Measurements from ENCODE around the gene APOD.

Gene APOD

DNA sequence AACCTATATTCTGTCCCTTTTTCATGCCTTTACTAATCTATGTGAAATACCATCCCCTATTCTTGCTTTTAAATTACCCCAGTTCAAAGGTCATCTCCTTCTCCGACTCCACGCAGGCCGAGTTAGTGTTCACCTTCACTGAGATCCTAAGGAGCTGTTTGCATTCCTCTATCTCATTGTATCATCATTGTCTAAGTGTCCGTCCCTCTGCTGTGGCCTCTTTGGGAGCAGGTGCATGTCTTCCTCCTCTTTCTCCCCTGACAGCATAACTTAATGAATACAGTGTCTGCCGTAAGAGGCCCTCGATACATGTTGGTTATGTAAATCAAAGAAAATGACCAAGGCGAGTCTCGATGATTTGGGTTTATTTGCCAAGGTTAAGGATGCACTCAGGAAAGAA lies 35.7 kb downstream of the APOD start:
- no peak for DNase-seq
- Histone ChIP-seq H3K4me3 (ENCODE audit: low read depth, low read length) (no peak overlapping the region), H3K36me3 (no peaks in the 10 kb centered on the region), H3K27me3 (ENCODE audit: insufficient read depth, low read depth, severe bottlenecking) (no peaks in the 10 kb centered on the region), H3K27ac (no peak overlapping the region), H3K9me3 (ENCODE audit: severe bottlenecking) (no peaks in the 10 kb centered on the region)
- TF ChIP-seq, protein P1, sequence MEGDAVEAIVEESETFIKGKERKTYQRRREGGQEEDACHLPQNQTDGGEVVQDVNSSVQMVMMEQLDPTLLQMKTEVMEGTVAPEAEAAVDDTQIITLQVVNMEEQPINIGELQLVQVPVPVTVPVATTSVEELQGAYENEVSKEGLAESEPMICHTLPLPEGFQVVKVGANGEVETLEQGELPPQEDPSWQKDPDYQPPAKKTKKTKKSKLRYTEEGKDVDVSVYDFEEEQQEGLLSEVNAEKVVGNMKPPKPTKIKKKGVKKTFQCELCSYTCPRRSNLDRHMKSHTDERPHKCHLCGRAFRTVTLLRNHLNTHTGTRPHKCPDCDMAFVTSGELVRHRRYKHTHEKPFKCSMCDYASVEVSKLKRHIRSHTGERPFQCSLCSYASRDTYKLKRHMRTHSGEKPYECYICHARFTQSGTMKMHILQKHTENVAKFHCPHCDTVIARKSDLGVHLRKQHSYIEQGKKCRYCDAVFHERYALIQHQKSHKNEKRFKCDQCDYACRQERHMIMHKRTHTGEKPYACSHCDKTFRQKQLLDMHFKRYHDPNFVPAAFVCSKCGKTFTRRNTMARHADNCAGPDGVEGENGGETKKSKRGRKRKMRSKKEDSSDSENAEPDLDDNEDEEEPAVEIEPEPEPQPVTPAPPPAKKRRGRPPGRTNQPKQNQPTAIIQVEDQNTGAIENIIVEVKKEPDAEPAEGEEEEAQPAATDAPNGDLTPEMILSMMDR (IDR thresholded peaks at IDR 0.05; ENCODE audit: low read depth, low read length), result no peak

DNA sequence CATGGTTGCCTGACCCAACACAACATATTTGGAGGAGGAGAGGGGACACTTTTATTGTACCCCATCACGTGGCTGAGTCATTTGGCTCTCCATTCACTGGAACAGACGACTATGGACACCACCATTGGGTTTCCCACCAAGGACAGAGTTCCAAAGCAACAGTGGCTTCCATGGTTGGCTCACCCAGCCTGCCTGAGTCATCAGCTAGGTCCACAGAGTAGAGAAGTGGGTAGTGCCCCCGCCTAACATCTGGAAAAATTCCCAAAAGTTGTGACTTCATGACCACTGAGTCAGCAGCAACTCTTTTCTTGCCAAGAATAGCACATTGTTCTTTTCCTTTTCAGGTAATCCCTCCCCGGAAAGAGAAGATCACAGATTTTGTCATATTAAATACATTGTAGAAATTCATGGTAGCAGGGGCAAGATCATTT lies 37.6 kb downstream of the APOD start:
- H3K27me3 ChIP-seq (ENCODE audit: insufficient read depth, low read depth, severe bottlenecking), result no peaks in the 10 kb centered on the region
- DNase-seq, result no peak
- H3K4me3 ChIP-seq (ENCODE audit: low read depth, low read length), result no peak overlapping the region
- no peaks in the 10 kb centered on the region for H3K36me3 ChIP-seq
- no peaks in the 10 kb centered on the region for H3K9me3 ChIP-seq (ENCODE audit: severe bottlenecking)
- H3K27ac ChIP-seq, result no peak overlapping the region
- TF ChIP-seq, protein P1 (IDR thresholded peaks at IDR 0.05; ENCODE audit: low read depth, low read length), result no peak

DNA sequence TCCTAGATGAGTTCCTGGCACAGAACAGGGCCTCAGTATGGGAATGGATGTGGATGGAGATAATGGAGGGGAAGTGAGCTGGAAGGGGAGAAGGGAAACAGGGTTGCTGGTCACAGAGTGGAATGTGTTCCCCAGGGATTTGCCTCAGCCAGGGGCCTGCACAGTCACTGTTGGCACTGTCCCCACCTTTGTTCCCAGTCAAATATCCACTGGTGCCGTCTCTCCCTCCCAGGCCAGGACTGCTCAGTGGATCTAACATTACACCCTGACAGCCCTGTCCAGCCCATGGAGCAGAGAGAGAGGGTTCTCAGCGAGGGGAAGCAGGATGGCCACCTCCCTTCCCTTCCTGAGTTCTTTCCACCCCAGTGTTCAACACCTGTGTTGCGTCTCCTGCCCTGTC lies 39.1 kb downstream of the APOD start:
- TF ChIP-seq, protein P1 (IDR thresholded peaks at IDR 0.05; ENCODE audit: low read depth, low read length), result no peak
- Histone ChIP-seq H3K27ac (no peak overlapping the region), H3K36me3 (no peaks in the 10 kb centered on the region), H3K4me3 (ENCODE audit: low read depth, low read length) (no peak overlapping the region), H3K9me3 (ENCODE audit: severe bottlenecking) (no peaks in the 10 kb centered on the region), H3K27me3 (ENCODE audit: insufficient read depth, low read depth, severe bottlenecking) (no peaks in the 10 kb centered on the region)
- no peak for DNase-seq

DNA sequence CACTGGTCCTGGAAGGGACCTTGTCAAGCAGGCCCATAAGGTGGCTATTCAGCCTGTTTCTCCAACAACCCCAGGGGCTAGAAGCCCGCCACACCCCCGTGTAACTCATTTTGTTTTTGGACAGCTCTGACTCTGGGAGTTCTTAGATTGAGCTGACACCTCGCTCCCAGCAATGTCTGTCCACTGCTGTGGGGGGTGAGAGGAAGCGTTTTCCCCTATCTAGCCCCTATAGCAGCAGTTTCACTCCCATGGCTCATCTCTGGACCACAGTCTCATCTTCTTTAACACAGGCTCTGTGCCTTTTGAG lies 39.6 kb downstream of the APOD start:
- TF ChIP-seq, protein P1 (IDR thresholded peaks at IDR 0.05; ENCODE audit: low read depth, low read length), result no peak
- no peak for DNase-seq
- Histone ChIP-seq H3K36me3 (no peaks in the 10 kb centered on the region), H3K27me3 (ENCODE audit: insufficient read depth, low read depth, severe bottlenecking) (no peaks in the 10 kb centered on the region), H3K27ac (no peak overlapping the region), H3K9me3 (ENCODE audit: severe bottlenecking) (no peaks in the 10 kb centered on the region), H3K4me3 (ENCODE audit: low read depth, low read length) (no peak overlapping the region)

DNA sequence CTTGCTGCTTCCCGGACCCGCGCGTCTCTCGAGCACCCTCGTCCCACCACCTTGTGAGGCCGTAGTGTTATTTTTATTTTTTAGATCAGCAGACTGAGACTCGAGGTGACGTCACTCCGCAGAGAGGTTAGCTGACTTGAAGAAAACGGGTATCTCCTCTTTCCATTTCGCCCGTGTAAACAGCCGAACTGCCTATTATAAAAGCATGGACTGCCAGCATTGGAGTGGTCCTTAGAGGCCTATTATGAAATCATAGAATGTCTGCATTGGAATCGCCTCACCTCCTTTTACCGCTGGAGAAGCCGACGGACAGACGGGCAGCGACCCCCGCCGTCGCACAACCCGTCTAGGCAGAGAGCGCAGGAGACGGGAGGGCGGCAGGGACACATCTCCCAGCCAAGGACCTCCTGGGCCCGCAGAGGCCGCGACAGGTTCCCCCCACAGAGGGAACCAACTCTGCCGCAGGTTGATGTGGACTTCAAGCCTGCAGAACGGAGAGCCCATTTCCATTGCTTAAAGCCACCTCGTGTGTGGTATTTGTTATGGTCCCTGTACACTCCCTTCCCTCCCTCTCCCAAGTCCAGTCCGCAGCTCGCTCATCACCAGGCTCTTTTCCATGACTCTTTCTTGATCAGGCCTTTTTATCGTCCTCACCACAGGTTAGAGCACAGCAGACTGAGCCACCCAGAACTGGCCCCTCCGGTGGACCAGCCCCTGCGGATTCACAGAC lies 40.1 kb downstream of the APOD start:
- TF ChIP-seq, protein P1 (IDR thresholded peaks at IDR 0.05; ENCODE audit: low read depth, low read length), result no peak
- Histone ChIP-seq H3K4me3 (ENCODE audit: low read depth, low read length) (peak overlapping the region; percentile 69), H3K9me3 (ENCODE audit: severe bottlenecking) (no peaks in the 10 kb centered on the region), H3K27ac (peak overlapping the region; percentile 58; the same call in 1 of the 2 replicates), H3K27me3 (ENCODE audit: insufficient read depth, low read depth, severe bottlenecking) (no peaks in the 10 kb centered on the region), H3K36me3 (no peaks in the 10 kb centered on the region)
- peak; percentile 12 for DNase-seq

Data from WERI-Rb-1 (cell line).